ENCODE measurements around the gene ACACB.

Gene ACACB

DNA sequence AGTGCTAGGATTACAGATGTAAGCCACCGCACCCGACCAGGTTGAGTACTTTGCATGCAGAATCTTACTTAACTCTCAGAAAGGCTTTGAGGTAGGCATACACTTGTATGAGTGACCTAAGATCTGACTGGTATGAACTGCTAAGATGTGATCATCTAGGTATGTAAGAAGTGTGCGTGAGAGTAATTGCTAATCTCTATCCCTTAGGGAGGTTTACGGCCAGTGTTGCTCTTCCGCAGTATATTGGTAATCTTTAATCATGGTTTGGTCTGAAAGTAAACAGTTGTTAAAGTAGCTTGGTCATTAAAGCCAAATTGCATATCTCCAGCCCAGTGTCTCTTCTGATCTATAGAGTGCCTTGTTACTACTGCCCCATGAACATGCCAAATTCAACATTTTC lies 11.2 kb upstream of the ACACB start:
- no peak overlapping the region for H3K4me3 ChIP-seq (ENCODE audit: low read depth, low read length)

DNA sequence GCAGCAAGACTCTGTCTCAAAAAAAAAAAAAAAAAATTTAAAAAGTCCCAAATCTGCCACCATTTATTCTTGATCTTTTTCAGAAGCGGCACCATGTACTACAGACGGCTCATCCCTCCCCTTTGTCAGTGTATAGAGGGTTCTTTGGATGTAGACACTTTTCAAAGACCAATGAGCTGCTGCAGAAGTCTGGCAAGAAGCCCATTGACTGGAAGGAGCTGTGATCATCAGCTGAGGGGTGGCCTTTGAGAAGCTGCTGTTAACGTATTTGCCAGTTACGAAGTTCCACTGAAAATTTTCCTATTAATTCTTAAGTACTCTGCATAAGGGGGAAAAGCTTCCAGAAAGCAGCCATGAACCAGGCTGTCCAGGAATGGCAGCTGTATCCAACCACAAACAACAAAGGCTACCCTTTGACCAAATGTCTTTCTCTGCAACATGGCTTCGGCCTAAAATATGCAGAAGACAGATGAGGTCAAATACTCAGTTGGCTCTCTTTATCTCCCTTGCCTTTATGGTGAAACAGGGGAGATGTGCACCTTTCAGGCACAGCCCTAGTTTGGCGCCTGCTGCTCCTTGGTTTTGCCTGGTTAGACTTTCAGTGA lies 6.5 kb upstream of the ACACB start:
- H3K4me3 ChIP-seq (ENCODE audit: low read depth, low read length) = no peak overlapping the region
- DNase-seq (ENCODE audit: low read depth) = no peak

More for the DNA sequence above, 11.2 kb upstream of the ACACB start:
- DNase-seq (ENCODE audit: low read depth) = no peak

DNA sequence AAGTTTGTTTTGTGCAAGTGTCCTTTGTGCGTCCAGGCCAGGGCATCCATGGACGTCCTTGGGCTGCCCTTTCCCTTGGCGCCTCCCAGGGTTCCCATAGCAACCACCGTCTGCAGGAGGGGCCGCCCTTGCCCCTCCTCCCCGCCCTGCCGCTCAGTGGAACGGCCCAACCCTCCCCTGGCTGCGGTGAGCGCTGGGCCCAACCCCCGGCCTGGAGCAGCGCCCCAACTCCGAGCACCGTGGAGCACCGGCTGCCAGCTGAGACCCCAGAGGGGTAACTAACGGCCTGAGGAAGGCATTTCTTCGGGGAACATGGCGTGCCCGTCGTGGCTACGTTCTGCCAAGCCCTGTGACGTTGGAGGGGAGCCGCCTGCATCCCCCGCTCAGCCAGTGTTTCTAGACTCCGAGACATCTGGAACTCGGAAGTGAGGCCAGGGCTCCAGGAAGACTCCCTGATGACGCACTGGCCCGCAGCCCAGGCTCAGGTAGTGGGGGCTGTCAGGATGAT lies 5.3 kb upstream of the ACACB start:
- peak overlapping the region; percentile 57 for H3K4me3 ChIP-seq (ENCODE audit: low read depth, low read length)
- peak; percentile 30 for DNase-seq (ENCODE audit: low read depth)

DNA sequence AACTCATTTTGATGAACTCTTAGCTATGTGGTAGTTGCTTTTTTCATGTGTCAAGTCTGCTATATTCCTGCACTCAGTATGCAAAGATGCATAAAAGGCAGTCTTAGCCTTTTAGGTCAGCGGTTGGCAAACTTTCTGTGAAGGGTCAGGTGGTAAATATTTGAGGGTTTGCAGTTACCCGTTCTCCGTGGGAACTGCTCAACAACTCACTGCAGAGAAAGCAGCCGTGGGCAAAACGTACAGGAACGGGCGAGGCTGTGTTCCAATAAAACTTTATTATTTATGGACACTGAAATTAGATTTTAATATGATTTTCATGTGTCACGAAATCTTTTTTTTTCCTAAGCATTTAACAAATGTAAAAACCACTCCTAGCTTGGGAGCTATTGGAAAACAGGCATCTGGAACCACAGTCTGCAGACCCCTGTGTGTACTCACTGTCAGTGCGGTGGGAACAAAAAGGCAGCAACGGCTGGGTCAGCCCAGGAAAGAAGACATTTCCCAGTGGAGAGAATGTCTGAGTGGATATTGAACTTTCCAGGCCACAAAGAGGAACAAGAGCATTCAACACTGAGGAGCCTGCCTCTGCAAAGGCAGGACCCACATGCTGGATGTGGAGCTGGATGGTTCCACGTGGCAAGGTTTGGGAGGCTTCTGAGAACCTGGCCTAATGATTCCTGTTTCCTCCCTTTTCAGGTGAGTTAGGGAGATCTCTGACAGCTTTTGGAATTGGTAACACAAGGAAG lies 3.5 kb upstream of the ACACB start:
- no peak overlapping the region for H3K4me3 ChIP-seq (ENCODE audit: low read depth, low read length)
- no peak for DNase-seq (ENCODE audit: low read depth)

DNA sequence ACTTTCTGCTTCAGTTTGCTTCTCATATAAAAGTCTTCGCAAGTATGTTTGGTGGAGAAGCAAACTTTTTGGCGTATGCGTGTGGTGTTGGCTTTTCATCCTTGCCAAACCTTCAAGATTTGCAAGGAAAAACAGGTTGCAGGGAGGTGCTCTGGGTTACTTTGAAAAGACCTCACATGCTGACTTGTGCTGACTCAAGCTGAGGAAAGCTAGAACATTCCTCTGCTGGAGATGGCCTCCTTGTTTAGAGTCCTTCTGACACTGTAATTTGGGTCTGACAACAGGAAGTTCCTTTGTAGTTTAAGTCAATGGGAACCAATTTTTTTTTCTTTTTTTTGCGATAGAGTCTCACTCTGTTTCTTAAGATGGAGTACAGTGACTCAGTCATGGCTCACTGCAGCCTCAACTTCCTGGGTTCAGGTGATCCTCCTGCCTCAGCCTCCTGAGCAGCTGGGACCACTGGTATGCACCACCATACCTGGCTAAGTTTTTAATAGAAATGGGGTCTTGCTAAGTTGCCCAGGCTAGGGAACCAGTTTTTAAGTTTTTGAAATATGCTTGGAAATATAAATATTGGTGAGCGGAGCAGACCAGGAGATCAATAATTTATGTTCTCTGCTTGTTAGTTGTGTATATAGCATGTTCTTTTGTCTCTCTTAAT lies 2.6 kb upstream of the ACACB start:
- DNase-seq (ENCODE audit: low read depth) = no peak
- no peak overlapping the region for H3K4me3 ChIP-seq (ENCODE audit: low read depth, low read length)

DNA sequence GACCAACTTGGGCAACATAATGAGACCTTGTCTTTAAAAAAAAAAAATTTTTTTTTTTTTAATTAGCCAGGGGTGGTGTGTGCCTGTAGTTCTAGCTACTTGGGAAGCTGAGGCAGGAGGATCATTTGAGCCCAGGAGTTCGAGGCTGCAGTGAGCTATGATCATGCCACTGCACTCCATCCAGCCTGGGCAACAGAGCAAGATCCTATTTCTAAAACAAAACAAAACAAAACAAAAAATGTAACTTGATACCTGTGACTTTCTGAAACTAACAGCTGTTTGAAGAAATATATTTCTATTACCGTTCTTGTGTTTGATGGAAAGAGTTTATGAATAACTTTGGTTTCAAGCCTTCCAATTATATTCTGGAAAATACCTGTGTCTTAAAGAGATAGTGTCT lies 1.7 kb upstream of the ACACB start:
- no peak for DNase-seq (ENCODE audit: low read depth)
- H3K4me3 ChIP-seq (ENCODE audit: low read depth, low read length) = no peak overlapping the region

DNA sequence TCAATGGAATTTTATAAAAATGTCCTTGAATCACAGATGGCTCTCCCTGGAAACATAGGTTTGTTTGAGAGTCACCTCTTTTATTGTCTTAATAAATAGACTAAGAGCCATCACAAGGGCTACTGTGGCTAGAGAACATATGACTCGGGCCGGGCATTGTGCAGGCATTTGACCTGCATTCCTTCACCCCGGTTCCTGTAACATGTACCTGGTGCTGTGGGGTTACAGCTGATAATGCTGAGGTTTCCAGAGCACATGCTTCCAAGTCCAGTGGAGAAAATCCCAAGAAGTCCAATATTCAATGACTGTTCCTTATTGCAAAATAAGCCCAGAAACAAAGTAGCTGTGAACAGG lies 1.0 kb upstream of the ACACB start:
- H3K4me3 ChIP-seq (ENCODE audit: low read depth, low read length) = no peak overlapping the region
- DNase-seq (ENCODE audit: low read depth) = no peak

DNA sequence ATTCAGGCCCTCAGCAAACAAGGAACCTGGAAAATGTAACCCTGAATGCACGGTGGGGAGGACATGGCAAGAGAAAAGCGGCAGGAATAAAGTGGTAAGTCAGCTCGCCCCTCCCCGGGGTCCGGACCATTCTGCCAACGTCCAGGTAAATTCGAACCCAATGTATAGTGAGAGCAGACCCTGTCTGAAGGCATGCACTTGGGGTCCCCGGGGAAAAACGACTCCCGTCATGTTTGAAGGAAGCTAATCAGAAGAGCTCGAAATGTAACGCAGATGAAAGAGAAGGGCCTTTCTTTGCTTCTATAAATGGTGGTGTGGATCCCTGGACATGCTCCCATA lies 193 bp downstream of the ACACB start:
- DNase-seq (ENCODE audit: low read depth) = no peak
- no peak overlapping the region for H3K4me3 ChIP-seq (ENCODE audit: low read depth, low read length)

DNA sequence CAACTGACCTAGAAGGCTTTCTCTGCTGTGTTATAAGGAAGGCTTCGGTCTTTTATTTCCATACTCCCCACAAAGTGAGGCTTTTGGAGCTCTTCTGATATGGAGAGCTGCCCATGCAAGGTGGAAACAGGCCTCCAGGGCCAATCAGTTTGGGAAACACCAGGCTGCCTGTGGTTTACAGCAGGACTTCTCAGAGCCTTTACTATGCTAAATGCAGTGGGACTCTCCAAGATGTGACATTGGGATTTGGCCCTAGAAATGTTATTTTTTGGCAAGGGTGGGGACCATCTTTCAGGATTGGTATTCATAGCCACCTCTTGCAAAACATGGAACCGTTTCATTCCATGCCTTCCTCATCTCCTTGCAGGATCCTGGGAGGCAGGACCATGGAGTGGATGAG lies 3.7 kb downstream of the ACACB start:
- no peak overlapping the region for H3K4me3 ChIP-seq (ENCODE audit: low read depth, low read length)

DNA sequence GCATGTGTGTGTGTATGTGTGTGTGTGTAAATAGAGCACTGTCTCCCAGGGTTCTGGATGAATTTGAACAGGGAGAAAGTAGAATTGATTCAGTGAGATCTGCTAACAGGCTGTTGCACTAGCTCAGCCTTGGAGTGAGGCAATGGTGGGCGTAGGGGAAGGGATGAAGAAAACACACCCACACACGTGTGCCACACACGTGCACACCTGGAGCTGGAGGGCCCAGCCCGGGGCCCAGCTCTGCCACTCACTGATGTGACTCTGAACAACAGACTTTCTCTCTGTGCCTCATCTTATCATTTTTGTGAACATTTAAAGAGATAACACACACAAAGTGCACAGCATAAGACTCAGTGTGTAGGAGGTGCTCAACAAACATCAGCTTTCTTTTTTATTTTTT lies 4.2 kb downstream of the ACACB start:
- H3K4me3 ChIP-seq (ENCODE audit: low read depth, low read length) = no peak overlapping the region
- no peak for DNase-seq (ENCODE audit: low read depth)

More for the DNA sequence above, 3.7 kb downstream of the ACACB start:
- DNase-seq (ENCODE audit: low read depth) = no peak

DNA sequence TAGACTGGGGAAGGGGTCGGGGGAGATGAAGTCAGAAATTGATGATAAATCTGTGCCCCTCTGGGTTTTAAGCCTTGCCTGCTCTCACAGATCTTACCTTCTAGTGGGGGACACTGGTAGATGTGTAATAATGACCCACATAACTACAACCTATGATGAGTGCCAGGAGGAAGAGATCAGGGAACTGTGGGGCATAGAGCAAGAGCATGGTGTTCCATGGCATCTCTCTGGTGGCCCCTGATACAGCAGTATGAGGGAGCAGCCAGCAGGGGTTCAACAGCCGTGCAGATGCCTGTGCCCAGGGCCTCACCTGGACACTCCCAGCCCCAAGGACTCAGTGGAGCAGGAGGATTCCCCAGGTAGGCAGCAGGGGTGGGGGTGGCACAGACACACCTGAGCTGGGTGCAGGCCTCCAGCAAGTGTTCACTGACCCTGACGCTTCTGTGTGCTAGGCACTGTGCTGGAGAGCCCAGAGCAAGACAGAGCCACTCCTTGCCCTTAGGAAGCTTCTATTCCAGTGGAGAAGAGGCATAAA lies 5.0 kb downstream of the ACACB start:
- DNase-seq (ENCODE audit: low read depth) = no peak
- H3K4me3 ChIP-seq (ENCODE audit: low read depth, low read length) = no peak overlapping the region

DNA sequence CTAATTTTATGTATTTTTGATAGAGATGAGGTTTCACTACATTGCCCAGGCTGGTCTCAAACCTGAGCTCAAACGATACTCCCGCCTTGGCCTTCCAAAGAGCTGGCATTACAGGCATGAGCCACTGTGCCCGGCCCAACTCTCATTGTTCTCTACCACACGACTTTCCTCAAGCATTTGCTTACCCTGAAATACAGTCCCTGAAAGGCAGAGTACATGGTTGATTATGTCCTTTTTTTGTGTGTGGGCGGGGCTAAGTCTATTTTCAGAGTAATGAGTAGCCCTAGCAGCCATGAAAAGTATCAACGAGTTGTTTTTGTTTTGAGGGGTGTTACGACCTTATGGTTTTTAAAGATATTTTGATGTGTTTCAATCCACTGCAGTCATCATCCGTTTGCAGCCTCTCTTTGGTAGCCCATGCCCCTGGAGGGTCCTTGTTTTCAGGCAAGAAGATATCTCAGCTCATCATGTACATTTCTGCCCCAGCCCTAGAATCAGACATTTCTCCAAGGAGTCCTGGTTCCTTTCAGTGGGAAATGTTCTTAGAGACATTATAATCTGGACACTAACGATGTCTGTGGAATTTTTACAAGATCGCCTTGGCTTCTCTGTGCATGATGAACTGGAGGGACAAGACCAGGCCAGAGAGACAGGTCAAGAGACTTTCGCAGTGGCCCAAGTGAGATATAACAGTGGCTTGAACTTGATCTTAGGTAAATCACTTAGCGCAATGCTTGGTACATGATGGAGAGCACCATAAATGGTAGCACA lies 8.7 kb downstream of the ACACB start:
- DNase-seq (ENCODE audit: low read depth) = no peak
- H3K4me3 ChIP-seq (ENCODE audit: low read depth, low read length) = no peak overlapping the region

DNA sequence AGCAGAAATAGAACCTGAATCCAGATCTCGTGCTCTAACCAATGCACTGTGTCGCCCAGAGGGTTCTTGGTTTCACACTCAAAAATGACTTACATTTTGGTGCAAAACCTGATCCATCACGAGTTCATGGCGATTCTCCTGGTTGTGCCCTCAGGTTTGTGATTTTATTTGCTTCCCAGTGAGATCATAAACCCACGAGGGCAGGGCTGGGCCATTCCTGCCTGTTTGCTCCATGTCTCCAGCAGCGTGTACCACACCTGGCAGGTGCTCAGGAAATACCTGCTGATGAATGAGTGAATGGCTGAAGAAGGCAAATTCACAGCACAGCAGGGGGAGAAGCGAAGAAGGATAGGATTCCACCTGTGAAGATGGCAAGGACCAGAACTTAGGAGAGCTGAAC lies 9.4 kb downstream of the ACACB start:
- no peak overlapping the region for H3K4me3 ChIP-seq (ENCODE audit: low read depth, low read length)
- DNase-seq (ENCODE audit: low read depth) = no peak

DNA sequence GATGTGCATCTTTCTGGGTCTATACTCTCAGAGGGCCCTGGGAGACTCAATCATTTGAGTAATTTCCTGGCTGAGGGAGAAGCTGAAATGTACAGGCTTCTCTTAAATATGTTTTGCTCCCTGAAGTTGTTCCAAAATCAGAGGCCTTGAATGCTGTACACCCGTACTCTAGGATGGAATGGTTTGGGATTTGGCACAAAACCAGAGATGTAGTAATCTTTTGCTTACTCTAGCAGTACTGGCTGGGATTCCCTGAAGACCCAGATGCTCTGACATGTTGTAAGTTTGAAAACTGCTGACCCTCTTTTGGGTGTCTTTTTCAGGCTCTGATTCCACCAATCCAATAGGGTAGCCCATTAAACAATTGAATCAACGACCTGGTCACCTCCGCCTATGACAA lies 10.4 kb downstream of the ACACB start:
- H3K4me3 ChIP-seq (ENCODE audit: low read depth, low read length) = no peak overlapping the region
- DNase-seq (ENCODE audit: low read depth) = no peak

DNA sequence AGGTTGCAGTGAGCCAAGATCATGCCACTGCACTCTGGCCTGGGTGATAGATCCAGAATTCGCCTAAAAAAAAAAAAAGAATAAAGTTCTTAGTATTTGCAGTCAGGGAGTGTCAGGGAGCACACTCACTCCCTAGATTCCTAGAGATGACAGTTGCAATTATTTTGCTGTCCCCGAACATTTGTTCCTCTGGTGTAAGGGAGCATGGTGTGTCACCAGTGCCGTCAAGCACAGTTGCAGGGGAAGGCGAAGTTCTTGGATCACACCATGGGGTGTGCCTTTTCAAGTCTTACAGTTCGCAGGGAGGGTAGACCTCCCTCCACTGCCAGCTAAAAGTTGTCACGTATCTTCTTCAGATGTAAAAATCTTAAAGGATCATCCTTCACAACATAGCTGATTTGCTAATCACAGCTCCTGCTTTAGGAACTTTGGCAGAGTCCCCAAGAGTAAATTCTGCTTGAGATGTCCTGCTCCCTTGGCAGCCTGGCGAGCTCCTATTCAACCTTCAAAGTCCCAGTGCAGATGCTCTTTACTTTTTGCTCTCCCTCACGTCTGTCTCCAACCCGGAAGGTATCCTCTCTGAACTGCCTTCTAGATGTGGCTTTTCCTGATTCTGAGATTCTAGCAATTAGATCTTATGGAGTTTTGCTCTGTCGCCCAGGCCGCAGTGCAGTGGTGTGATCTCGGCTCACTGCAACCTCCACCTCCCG lies 11.3 kb downstream of the ACACB start:
- H3K4me3 ChIP-seq (ENCODE audit: low read depth, low read length) = no peak overlapping the region
- no peak for DNase-seq (ENCODE audit: low read depth)

DNA sequence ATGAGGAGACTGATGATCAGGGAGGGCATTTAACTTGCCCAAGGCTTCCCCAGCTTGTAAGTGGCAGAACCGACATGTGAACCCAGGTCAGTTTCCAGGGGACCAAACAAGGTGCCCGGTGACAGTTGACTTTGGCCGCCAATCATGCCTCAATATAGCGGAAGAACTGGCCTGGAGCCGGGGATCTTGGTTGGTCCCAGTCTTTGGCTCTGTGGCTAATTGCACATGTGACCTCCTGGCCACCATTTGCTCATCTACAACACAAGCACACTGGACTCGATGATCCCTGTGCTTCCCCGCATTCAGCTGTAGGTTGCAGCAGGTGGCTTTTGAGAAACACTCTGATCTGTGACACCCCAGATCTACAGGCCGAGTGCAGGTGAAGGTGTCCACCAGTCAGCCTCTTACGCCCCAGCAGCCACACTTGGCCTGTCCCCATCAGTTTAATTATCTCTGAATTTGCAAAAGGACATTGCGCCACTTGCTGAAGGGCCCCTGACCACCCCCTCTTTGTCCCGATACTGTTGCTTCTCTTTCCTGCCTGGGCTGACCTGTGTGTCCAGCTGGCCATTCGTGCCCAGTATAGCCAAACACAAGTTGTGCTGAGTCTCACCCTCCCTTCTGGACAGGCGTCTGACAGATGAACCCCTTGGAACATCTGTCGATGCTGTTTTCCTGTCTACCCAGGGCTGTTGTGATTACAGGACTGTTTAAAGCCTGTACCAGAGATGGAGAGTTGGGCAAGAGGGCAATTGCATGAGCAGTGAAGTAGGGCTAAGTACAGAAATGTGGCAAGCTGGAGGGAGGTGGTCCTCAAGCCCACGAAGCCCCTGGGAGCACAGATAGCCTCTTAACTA lies 14.1 kb downstream of the ACACB start:
- H3K4me3 ChIP-seq (ENCODE audit: low read depth, low read length) = no peak overlapping the region
- no peak for DNase-seq (ENCODE audit: low read depth)

DNA sequence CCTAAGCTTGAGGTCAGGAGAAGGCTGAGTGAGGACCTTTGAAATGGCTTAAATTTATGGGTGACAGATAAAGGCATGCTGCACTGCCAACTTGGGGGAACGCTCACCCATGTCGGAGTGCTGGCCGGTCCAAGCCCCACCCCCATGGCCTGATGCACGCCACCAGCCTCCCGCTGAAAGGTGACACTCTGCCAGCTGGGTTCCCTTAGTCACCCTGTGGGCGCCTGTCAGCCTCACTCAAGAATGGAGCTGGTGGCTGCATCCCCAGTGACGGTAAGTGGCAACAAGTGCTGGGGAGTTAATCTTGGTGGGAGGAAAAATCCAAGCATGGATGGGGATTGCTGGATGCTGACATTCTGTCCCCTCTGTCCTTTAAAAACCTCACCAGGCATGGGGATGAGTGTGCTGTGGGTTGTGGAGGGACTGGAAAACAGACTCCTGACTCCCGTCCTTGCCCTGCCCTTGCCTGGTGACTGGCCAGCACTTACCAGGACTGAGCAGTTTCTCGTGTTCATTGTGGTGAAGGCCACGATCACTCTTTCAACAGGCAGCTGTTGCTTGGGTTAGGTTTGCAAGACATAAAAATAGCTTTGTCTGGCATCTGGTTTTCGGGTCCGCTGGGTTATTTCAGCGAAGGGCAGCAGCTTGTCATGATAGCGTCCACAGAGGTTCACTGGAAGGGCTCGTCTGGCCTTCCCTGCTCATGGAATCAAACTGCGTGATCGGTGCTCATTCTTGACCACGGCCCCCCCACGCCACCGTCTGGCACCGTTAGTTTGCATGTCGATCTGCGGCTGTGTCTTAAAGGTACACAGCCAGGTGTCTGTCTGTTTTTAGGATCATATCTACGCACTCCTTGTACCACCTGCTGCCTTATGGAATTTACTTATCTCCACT lies 15.0 kb downstream of the ACACB start:
- no peak overlapping the region for H3K4me3 ChIP-seq (ENCODE audit: low read depth, low read length)
- no peak for DNase-seq (ENCODE audit: low read depth)

Measured in skeletal muscle cell (primary cell).